HG03571 (cell line): Measurements from ENCODE around the gene TTLL7.

ENCODE experiments used
- ATAC-seq: cut with Tn5 transposase; IDR thresholded peaks from one replicate; pipeline ENCODE4 v1.9.1; 2021; ENCODE audit not compliant: unreplicated experiment

The TTLL7 gene

GRCh38 chr1:83896299-83896698 is 102.6 kb downstream of the TTLL7 start:
- ATAC-seq, result no peak

- ATAC-seq, result no peak
These were observed 109.2 kb downstream of the TTLL7 start for GRCh38 chr1:83889707-83890106.

- no peak for ATAC-seq
These were observed 111.4 kb downstream of the TTLL7 start for GRCh38 chr1:83887483-83887882.

- no peak for ATAC-seq
These were observed 115.0 kb downstream of the TTLL7 start for GRCh38 chr1:83883979-83884378.

GRCh38 chr1:83882906-83883305 is 116.0 kb downstream of the TTLL7 start:
- ATAC-seq, result no peak

GRCh38 chr1:83872515-83872914 is 126.4 kb downstream of the TTLL7 start:
- ATAC-seq, result no peak

- ATAC-seq, result no peak
These were observed 133.9 kb downstream of the TTLL7 start for GRCh38 chr1:83864991-83865390.

GRCh38 chr1:83860490-83861221 is 138.3 kb downstream of the TTLL7 start:
- ATAC-seq, result peak; percentile 92

GRCh38 chr1:83857716-83858115 is 141.2 kb downstream of the TTLL7 start:
- no peak for ATAC-seq

- ATAC-seq, result no peak
These were observed 141.8 kb downstream of the TTLL7 start for GRCh38 chr1:83857103-83857502.

- ATAC-seq, result no peak
These were observed 142.6 kb downstream of the TTLL7 start for GRCh38 chr1:83856381-83856780.

- ATAC-seq, result no peak
These were observed 144.5 kb downstream of the TTLL7 start for GRCh38 chr1:83854456-83854855.

GRCh38 chr1:83850834-83851233 is 148.1 kb downstream of the TTLL7 start:
- no peak for ATAC-seq

GRCh38 chr1:83849191-83850061 is 149.5 kb downstream of the TTLL7 start:
- ATAC-seq, result no peak

GRCh38 chr1:83846138-83846537 is 152.8 kb downstream of the TTLL7 start:
- no peak for ATAC-seq

- no peak for ATAC-seq
These were observed 153.4 kb downstream of the TTLL7 start for GRCh38 chr1:83845437-83846071.

- no peak for ATAC-seq
These were observed 154.4 kb downstream of the TTLL7 start for GRCh38 chr1:83844546-83844945.

GRCh38 chr1:83839566-83840173 is 159.3 kb downstream of the TTLL7 start:
- no peak for ATAC-seq

GRCh38 chr1:83838573-83838972 is 160.4 kb downstream of the TTLL7 start:
- no peak for ATAC-seq

GRCh38 chr1:83836543-83836942 is 162.4 kb downstream of the TTLL7 start:
- no peak for ATAC-seq

- ATAC-seq, result no peak
These were observed 164.2 kb downstream of the TTLL7 start for GRCh38 chr1:83834621-83835264.
